Parathyroid adenoma (tissue), 2 donors: ENCODE measurements around the gene INTS12.

Source experiments
- H2AFZ ChIP-seq: fragments of 300-600 bp; sonication (generic); one replicate; pipeline ENCODE4 v1.7.0; 2017; ENCODE audit warnings: antibody characterized with exemption, mild to moderate bottlenecking
- H3K27ac ChIP-seq: fragments of 300-600 bp; sonication (generic); one replicate; pipeline ENCODE4 v1.7.0; 2017
- H3K27me3 ChIP-seq: fragments of 300-600 bp; sonication (generic); one replicate; pipeline ENCODE4 v1.7.0; 2017; ENCODE audit warnings: low read length; ENCODE audit not compliant: control insufficient read depth, insufficient read depth
- H3K36me3 ChIP-seq: fragments of 300-600 bp; sonication (generic); one replicate; pipeline ENCODE4 v1.7.0; 2017; ENCODE audit warnings: low read length; ENCODE audit not compliant: control insufficient read depth, insufficient read depth
- H3K4me1 ChIP-seq: fragments of 300-600 bp; sonication (generic); one replicate; pipeline ENCODE4 v1.7.0; 2017; ENCODE audit warnings: control low read depth
- H3K4me2 ChIP-seq: fragments of 300-600 bp; sonication (generic); one replicate; pipeline ENCODE4 v1.7.0; 2017; ENCODE audit warnings: low read length
- H3K4me3 ChIP-seq: fragments of 300-600 bp; sonication (generic); one replicate; pipeline ENCODE4 v1.7.0; 2017; ENCODE audit warnings: low read depth, low read length
- H3K79me2 ChIP-seq: fragments of 300-600 bp; sonication (generic); one replicate; pipeline ENCODE4 v1.7.0; 2017; ENCODE audit warnings: control low read depth
- H3K9ac ChIP-seq: fragments of 300-600 bp; sonication (generic); one replicate; pipeline ENCODE4 v1.7.0; 2017; ENCODE audit warnings: mild to moderate bottlenecking
- H3K9me3 ChIP-seq: fragments of 300-600 bp; sonication (generic); one replicate; pipeline ENCODE4 v1.7.0; 2017; ENCODE audit warnings: low read length; ENCODE audit not compliant: control insufficient read depth
- CTCF ChIP-seq: fragments of 300-600 bp; sonication (generic); IDR thresholded peaks from one replicate; pipeline ENCODE4 v1.7.0; 2017; ENCODE audit warnings: antibody characterized with exemption, mild to moderate bottlenecking
- donor health status: primary hyperparathyroidism.

INTS12 gene

GRCh38 chr4:105645440-105645839 lies 63.0 kb downstream of the INTS12 start:
- no peak for TF ChIP-seq CTCF
- H3K4me1 ChIP-seq: no peaks in the 10 kb centered on the region
- no peak overlapping the region for H2AFZ ChIP-seq
- no peak overlapping the region for H3K4me3 ChIP-seq
- H3K36me3 ChIP-seq: no peaks in the 10 kb centered on the region
- no peak overlapping the region for H3K4me2 ChIP-seq
- H3K27ac ChIP-seq: no peak overlapping the region
- no peaks in the 10 kb centered on the region for H3K9me3 ChIP-seq
- H3K9ac ChIP-seq: no peak overlapping the region
- H3K79me2 ChIP-seq: no peaks in the 10 kb centered on the region
- no peaks in the 10 kb centered on the region for H3K27me3 ChIP-seq

GRCh38 chr4:105644257-105644656 lies 64.2 kb downstream of the INTS12 start:
- no peaks in the 10 kb centered on the region for H3K79me2 ChIP-seq
- H3K27me3 ChIP-seq: no peaks in the 10 kb centered on the region
- H3K9me3 ChIP-seq: no peaks in the 10 kb centered on the region
- no peak overlapping the region for H3K4me2 ChIP-seq
- no peak for TF ChIP-seq CTCF
- no peaks in the 10 kb centered on the region for H3K36me3 ChIP-seq
- H3K4me1 ChIP-seq: no peaks in the 10 kb centered on the region
- H2AFZ ChIP-seq: no peak overlapping the region
- H3K27ac ChIP-seq: no peak overlapping the region
- H3K4me3 ChIP-seq: no peak overlapping the region
- H3K9ac ChIP-seq: no peak overlapping the region

GRCh38 chr4:105641845-105642244 lies 66.6 kb downstream of the INTS12 start:
- Histone ChIP-seq H3K36me3 (no peaks in the 10 kb centered on the region), H3K9ac (no peak overlapping the region), H3K4me3 (no peak overlapping the region), H3K27ac (no peak overlapping the region), H3K9me3 (no peaks in the 10 kb centered on the region), H3K4me2 (no peak overlapping the region), H3K27me3 (no peaks in the 10 kb centered on the region), H2AFZ (no peak overlapping the region), H3K79me2 (no peaks in the 10 kb centered on the region), H3K4me1 (no peaks in the 10 kb centered on the region)
- no peak for TF ChIP-seq CTCF

GRCh38 chr4:105637408-105638176 lies 70.9 kb downstream of the INTS12 start:
- H3K27me3 ChIP-seq: no peaks in the 10 kb centered on the region
- no peak for TF ChIP-seq CTCF
- H3K4me1 ChIP-seq: no peaks in the 10 kb centered on the region
- no peak overlapping the region for H3K4me2 ChIP-seq
- no peaks in the 10 kb centered on the region for H3K79me2 ChIP-seq
- no peak overlapping the region for H3K9ac ChIP-seq
- H3K9me3 ChIP-seq: no peaks in the 10 kb centered on the region
- no peak overlapping the region for H3K4me3 ChIP-seq
- no peak overlapping the region for H3K27ac ChIP-seq
- H3K36me3 ChIP-seq: no peaks in the 10 kb centered on the region
- no peak overlapping the region for H2AFZ ChIP-seq
